Activated T-helper 1 cell treated with anti-CD3 and anti-CD28 coated beads, Interleukin-12 subunit alpha, Interleukin-12 subunit beta, Interleukin-2, Interleukin-4 antibody, amounts not matched to agents 30 ng/mL and 10 ng/mL and 1 ng/mL, durations not matched to agents 14 hours and 24 hours and 36 hours (primary cell): ENCODE measurements around the gene SPATA33. TPM values are rescaled to one million over a fixed set of nuclear protein-coding genes. Genes with fewer than 3 reads are reported as not detected.
"Not testable (repeated sequence)": the region's sequence is repeated elsewhere in the genome, so short reads cannot be mapped to it uniquely, and the experiment has no call there.

Experiments used
- DNase-seq: peaks from one replicate; pipeline ENCODE4 v3.0.0; 2021; ENCODE audit warnings: low spot score
- H3K27ac Mint-ChIP-seq: one replicate; pipeline ENCODE4 v1.8.0; 2021; ENCODE audit warnings: mild to moderate bottlenecking, mixed read lengths
- H3K27me3 Mint-ChIP-seq: one replicate; pipeline ENCODE4 v1.8.0; 2022; ENCODE audit warnings: mild to moderate bottlenecking, moderate library complexity, mixed read lengths; ENCODE audit not compliant: insufficient read depth
- H3K36me3 Mint-ChIP-seq: one replicate; pipeline ENCODE4 v1.8.0; 2021; ENCODE audit warnings: low read depth, mixed read lengths
- H3K4me1 Mint-ChIP-seq: one replicate; pipeline ENCODE4 v1.8.0; 2021; ENCODE audit warnings: low read depth, mixed read lengths
- H3K4me3 Mint-ChIP-seq: one replicate; pipeline ENCODE4 v1.8.0; 2021; ENCODE audit warnings: mild to moderate bottlenecking, moderate library complexity, mixed read lengths
- H3K9me3 Mint-ChIP-seq: one replicate; pipeline ENCODE4 v1.8.0; 2021; ENCODE audit warnings: mixed read lengths
- intact Hi-C: fragments of 100-400 bp; cut with micrococcal nuclease; formaldehyde crosslinking; loops from one replicate; pipeline ENCODE4 v1.15.1; 2024
- total RNA-seq: library from RNA; stranded (reverse); gene quantifications from 2 replicates; pipeline ENCODE4 v1.2.3, GENCODE V29; 2022

Gene SPATA33
- total RNA-seq, 1 donor from 2014 or later = 15.1 TPM

DNA sequence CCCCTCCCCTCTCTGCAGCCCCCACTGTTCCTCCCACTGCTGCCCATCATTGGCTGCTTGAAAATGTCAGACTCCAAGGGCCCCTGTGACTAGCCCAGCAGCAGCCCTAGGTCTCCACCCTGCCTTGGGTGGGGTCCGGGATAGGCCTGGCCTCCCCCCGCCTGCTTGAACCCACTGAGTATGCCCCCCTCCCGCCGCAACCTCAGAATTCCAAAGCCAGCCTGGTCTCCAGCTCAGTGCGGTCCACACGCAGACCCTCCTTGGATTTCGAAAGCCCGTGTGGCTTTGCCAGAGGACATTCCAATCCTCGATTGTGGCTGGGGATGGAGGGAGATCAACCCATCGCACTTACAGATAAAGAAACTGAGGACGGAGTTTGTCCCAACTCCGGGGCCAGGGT lies 37.8 kb upstream of the SPATA33 start:
- intact Hi-C loops = no loop called here
- peaks cover 13% of the 10 kb centered on the region for H3K27me3 Mint-ChIP-seq
- no peaks in the 10 kb centered on the region for H3K36me3 Mint-ChIP-seq
- peaks cover 4% of the 10 kb centered on the region for H3K9me3 Mint-ChIP-seq
- no peak for DNase-seq
- H3K4me3 Mint-ChIP-seq = no peak overlapping the region
- no peaks in the 10 kb centered on the region for H3K4me1 Mint-ChIP-seq
- H3K27ac Mint-ChIP-seq = no peak overlapping the region

GRCh38 chr16:89620406-89620841 lies 37.2 kb upstream of the SPATA33 start:
- no peaks in the 10 kb centered on the region for H3K4me1 Mint-ChIP-seq
- no peak for DNase-seq
- peaks cover 4% of the 10 kb centered on the region for H3K9me3 Mint-ChIP-seq
- no peak overlapping the region for H3K4me3 Mint-ChIP-seq
- no peaks in the 10 kb centered on the region for H3K36me3 Mint-ChIP-seq
- intact Hi-C loops = no loop called here
- no peak overlapping the region for H3K27ac Mint-ChIP-seq
- H3K27me3 Mint-ChIP-seq = peaks cover 16% of the 10 kb centered on the region

GRCh38 chr16:89621136-89621697 lies 36.4 kb upstream of the SPATA33 start:
- Mint-ChIP-seq H3K27me3 (peaks cover 16% of the 10 kb centered on the region), H3K4me1 (no peaks in the 10 kb centered on the region), H3K9me3 (peaks cover 4% of the 10 kb centered on the region), H3K27ac (no peak overlapping the region), H3K4me3 (no peak overlapping the region), H3K36me3 (no peaks in the 10 kb centered on the region)
- intact Hi-C loops = no loop called here
- DNase-seq = no peak

GRCh38 chr16:89621698-89622409 lies 35.8 kb upstream of the SPATA33 start:
- H3K27me3 Mint-ChIP-seq = peaks cover 16% of the 10 kb centered on the region
- DNase-seq = no peak
- no peak overlapping the region for H3K4me3 Mint-ChIP-seq
- H3K9me3 Mint-ChIP-seq = no peaks in the 10 kb centered on the region
- H3K36me3 Mint-ChIP-seq = no peaks in the 10 kb centered on the region
- intact Hi-C loops = no loop called here
- H3K27ac Mint-ChIP-seq = no peak overlapping the region
- no peaks in the 10 kb centered on the region for H3K4me1 Mint-ChIP-seq

GRCh38 chr16:89623511-89624261 lies 34.0 kb upstream of the SPATA33 start:
- no peaks in the 10 kb centered on the region for H3K4me1 Mint-ChIP-seq
- intact Hi-C loops = no loop called here
- H3K36me3 Mint-ChIP-seq = no peaks in the 10 kb centered on the region
- no peaks in the 10 kb centered on the region for H3K9me3 Mint-ChIP-seq
- H3K4me3 Mint-ChIP-seq = no peak overlapping the region
- DNase-seq = no peak
- peaks cover 16% of the 10 kb centered on the region for H3K27me3 Mint-ChIP-seq
- H3K27ac Mint-ChIP-seq = no peak overlapping the region

DNA sequence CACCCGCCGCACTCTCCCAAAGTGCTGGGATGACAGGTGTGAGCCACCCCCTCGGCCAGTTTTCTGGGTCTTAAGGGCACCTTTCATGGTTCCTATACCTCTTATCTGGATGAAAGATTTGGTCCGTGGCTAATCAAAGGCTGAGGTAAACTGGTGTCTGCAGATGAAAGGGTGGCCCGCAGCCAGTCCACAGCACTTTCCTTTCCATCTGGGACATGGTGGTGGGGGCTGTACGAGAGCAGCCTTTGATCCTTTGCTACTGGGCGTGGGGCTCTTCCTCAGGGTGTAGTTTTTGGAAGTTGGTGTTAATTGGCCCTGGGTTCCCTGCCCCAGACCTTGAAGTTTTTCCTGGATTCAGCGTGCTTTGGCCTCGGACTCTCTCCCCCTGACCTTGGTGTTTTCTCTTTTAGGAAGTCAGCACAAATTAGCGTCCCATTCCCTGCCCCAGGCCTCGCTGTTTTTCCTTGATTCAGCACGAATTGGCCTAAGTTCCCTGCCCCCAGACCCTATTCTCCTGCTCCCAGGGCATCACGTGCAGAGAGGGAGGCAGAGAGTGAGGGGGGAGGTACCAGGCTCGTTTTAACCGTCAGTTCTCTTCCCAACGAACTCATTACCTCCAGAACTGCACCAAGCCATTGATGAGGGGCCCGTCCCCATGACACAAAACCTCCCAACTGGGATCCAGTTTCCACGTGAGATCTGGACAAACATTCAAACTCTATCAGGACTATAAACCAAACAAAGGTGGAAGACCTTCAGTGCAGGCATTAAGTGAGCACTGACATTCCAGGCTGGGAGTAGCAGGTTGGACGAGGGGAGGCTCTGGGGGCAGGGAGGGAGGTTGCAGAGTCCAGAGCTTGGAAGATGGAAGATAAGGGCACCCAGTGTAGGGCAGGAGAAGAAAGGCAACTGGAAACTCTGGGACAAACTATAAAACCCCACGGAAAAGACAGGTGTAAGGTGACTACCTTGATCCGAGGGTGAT lies 32.6 kb upstream of the SPATA33 start:
- H3K36me3 Mint-ChIP-seq = no peaks in the 10 kb centered on the region
- H3K9me3 Mint-ChIP-seq = no peaks in the 10 kb centered on the region
- H3K27ac Mint-ChIP-seq = no peak overlapping the region
- no peaks in the 10 kb centered on the region for H3K4me1 Mint-ChIP-seq
- no peak overlapping the region for H3K4me3 Mint-ChIP-seq
- no peak for DNase-seq
- H3K27me3 Mint-ChIP-seq = peaks cover 16% of the 10 kb centered on the region
- intact Hi-C loops = no loop called here

DNA sequence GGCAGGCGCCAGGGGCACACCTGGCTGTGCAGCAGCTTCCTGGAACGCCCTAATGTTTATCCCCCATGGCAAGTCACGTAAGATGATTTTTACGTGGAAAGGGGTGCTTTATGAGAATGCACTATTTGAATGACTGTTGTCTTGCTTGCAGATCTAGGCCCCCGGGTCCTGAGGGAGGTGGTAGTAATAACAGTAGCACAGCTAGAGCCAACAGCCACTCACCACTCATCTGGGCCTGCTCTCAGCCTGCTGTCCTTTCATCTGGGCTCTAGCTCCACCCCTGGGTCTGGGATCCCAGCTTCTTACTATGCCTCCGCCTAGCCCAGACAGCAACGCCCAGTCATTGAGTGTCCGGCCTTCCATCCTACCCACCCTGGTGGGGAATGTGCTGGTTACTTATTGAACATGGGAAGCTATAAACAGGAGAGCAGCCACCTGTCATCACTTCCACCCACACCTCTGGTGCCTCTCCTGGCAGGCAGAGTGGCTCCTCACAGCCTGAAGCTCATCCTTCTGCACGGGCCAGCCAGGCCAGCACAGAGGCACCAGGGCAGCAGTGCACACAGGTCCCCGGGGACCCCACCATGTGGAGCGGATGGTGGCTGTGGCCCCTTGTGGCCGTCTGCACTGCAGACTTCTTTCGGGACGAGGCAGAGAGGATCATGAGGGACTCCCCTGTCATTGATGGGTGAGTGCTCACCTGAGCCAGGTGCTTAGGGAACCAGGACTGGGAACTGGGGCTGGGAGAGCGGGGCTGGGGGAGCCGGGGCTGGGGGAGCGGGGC lies 27.6 kb upstream of the SPATA33 start:
- intact Hi-C loops = no loop called here

DNA sequence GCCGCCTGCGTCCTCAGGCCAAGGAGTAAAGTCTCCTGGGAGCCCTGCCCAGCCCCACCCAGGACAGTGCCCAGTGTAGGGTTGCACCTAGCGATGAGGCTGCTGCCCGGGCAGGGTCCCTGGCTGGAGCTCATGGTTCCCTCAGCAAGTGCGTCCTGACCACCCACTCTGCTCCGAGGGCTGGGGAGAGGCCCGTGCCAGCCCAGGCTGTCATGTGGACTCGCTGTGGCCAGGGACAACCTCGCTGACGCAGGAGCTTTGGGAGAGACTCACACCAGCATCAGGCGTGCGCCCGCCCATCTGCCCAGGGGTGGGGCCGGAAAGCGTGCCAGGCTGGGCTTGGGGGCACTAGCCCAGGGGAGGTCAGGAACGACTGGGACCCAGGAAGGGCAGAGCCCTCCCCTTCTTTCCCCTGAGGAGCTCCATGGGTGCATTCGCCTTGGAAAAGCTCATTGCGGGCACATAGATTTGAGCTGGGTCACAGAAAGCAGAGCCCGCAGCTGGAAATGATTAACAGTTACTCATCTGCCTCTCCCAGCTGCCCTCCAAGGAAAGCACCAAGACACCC lies 24.5 kb upstream of the SPATA33 start:
- Mint-ChIP-seq H3K4me3 (no peak overlapping the region), H3K9me3 (no peaks in the 10 kb centered on the region), H3K27me3 (no peaks in the 10 kb centered on the region), H3K27ac (no peak overlapping the region), H3K36me3 (no peaks in the 10 kb centered on the region), H3K4me1 (no peaks in the 10 kb centered on the region)
- intact Hi-C loops = no loop called here
- no peak for DNase-seq

More for the DNA sequence above, 27.6 kb upstream of the SPATA33 start:
- Mint-ChIP-seq H3K4me3 (no peak overlapping the region), H3K27ac (no peak overlapping the region), H3K36me3 (no peaks in the 10 kb centered on the region), H3K9me3 (no peaks in the 10 kb centered on the region), H3K4me1 (no peaks in the 10 kb centered on the region), H3K27me3 (peaks cover 1% of the 10 kb centered on the region)
- no peak for DNase-seq

GRCh38 chr16:89634463-89635385 lies 22.9 kb upstream of the SPATA33 start:
- intact Hi-C loops = not testable (repeated sequence)

GRCh38 chr16:89636663-89637062 lies 21.0 kb upstream of the SPATA33 start:
- Mint-ChIP-seq H3K27ac (no peak overlapping the region), H3K4me3 (no peak overlapping the region), H3K9me3 (no peaks in the 10 kb centered on the region), H3K27me3 (peaks cover 2% of the 10 kb centered on the region), H3K4me1 (peaks cover 10% of the 10 kb centered on the region), H3K36me3 (no peaks in the 10 kb centered on the region)
- no peak for DNase-seq
- intact Hi-C loops = no loop called here

More at GRCh38 chr16:89634463-89635385, 22.9 kb upstream of the SPATA33 start:
- H3K4me3 Mint-ChIP-seq, H3K27ac Mint-ChIP-seq, H3K27me3 Mint-ChIP-seq, DNase-seq, H3K4me1 Mint-ChIP-seq, H3K9me3 Mint-ChIP-seq, H3K36me3 Mint-ChIP-seq: not testable (repeated sequence)

GRCh38 chr16:89637379-89637778 lies 20.3 kb upstream of the SPATA33 start:
- intact Hi-C loops = no loop called here
- H3K27ac Mint-ChIP-seq = no peak overlapping the region
- no peak for DNase-seq
- peaks cover 2% of the 10 kb centered on the region for H3K27me3 Mint-ChIP-seq
- no peaks in the 10 kb centered on the region for H3K36me3 Mint-ChIP-seq
- peaks cover 10% of the 10 kb centered on the region for H3K4me1 Mint-ChIP-seq
- H3K9me3 Mint-ChIP-seq = no peaks in the 10 kb centered on the region
- no peak overlapping the region for H3K4me3 Mint-ChIP-seq
